ENCODE measurements around the gene KRTAP19-2. TPM values are rescaled to one million over a fixed set of nuclear protein-coding genes. Genes with fewer than 3 reads are reported as not detected.

Gene KRTAP19-2
- total RNA-seq, 4 donors from 2014 or later = not detected

Small RNA genes lying within 50 kb of the gene (small RNA-seq; reads per million reads assigned to genes)
- 0 reads per million in 4 donors for gene AP000567.1
- gene KRTAP19-10P = 0 reads per million in 4 donors
- 0 reads per million in 4 donors for gene KRTAP19-11P
- 0 reads per million in 4 donors for gene KRTAP19-9P

Other genes with a start within 250 kb of the KRTAP19-2 start
- not detected for gene KRTAP24-1, start 204.5 kb downstream of the KRTAP19-2 start, total RNA-seq
- not detected for gene KRTAP25-1, start 197.9 kb downstream of the KRTAP19-2 start, total RNA-seq
- not detected for gene KRTAP26-1, start 167.1 kb downstream of the KRTAP19-2 start, total RNA-seq
- not detected for gene KRTAP27-1, start 149.7 kb downstream of the KRTAP19-2 start, total RNA-seq
- gene KRTAP23-1, start 138.8 kb downstream of the KRTAP19-2 start, total RNA-seq = not detected
- not detected for gene KRTAP13-2, start 115.2 kb downstream of the KRTAP19-2 start, total RNA-seq
- gene KRTAP13-1, start 91.4 kb downstream of the KRTAP19-2 start, total RNA-seq = not detected
- gene KRTAP13-3, start 61.5 kb downstream of the KRTAP19-2 start, total RNA-seq = not detected
- not detected for gene KRTAP13-4, start 57.2 kb downstream of the KRTAP19-2 start, total RNA-seq
- gene KRTAP15-1, start 47.2 kb downstream of the KRTAP19-2 start, total RNA-seq = not detected
- gene KRTAP19-1, start 7.1 kb downstream of the KRTAP19-2 start, total RNA-seq = not detected
- 1 to 10 TPM in 1 of 4 donors, not detected in 3; 1.7 TPM for gene KRTAP19-3, start 4.6 kb upstream of the KRTAP19-2 start, total RNA-seq
- not detected for gene KRTAP19-4, start 9.7 kb upstream of the KRTAP19-2 start, total RNA-seq
- not detected for gene KRTAP19-5, start 14.7 kb upstream of the KRTAP19-2 start, total RNA-seq
- not detected for gene KRTAP19-6, start 54.4 kb upstream of the KRTAP19-2 start, total RNA-seq
- gene KRTAP19-7, start 73.9 kb upstream of the KRTAP19-2 start, total RNA-seq = not detected
- gene KRTAP22-2, start 103.0 kb upstream of the KRTAP19-2 start, total RNA-seq = not detected
- not detected for gene KRTAP6-3, start 105.0 kb upstream of the KRTAP19-2 start, total RNA-seq
- not detected for gene KRTAP6-2, start 111.5 kb upstream of the KRTAP19-2 start, total RNA-seq
- gene KRTAP22-1, start 113.7 kb upstream of the KRTAP19-2 start, total RNA-seq = not detected
- not detected for gene KRTAP6-1, start 126.5 kb upstream of the KRTAP19-2 start, total RNA-seq
- not detected for gene KRTAP20-1, start 129.0 kb upstream of the KRTAP19-2 start, total RNA-seq
- gene KRTAP20-4, start 133.2 kb upstream of the KRTAP19-2 start, total RNA-seq = not detected
- gene KRTAP20-2, start 147.8 kb upstream of the KRTAP19-2 start, total RNA-seq = not detected
- gene KRTAP20-3, start 155.4 kb upstream of the KRTAP19-2 start, total RNA-seq = not detected
- not detected for gene KRTAP21-3, start 231.3 kb upstream of the KRTAP19-2 start, total RNA-seq

Measured in gastroesophageal sphincter (tissue), 4 donors.